HG03060 (cell line): Measurements from ENCODE around the gene TMUB2.

ENCODE experiments used
- ATAC-seq: cut with Tn5 transposase; IDR thresholded peaks from one replicate; pipeline ENCODE4 v1.9.1; 2021; ENCODE audit warnings: low read depth, moderate number of reproducible peaks; ENCODE audit not compliant: unreplicated experiment

TMUB2 gene

GRCh38 chr17:44200478-44201155 lies 13.8 kb downstream of the TMUB2 start:
- ATAC-seq, result no peak

DNA sequence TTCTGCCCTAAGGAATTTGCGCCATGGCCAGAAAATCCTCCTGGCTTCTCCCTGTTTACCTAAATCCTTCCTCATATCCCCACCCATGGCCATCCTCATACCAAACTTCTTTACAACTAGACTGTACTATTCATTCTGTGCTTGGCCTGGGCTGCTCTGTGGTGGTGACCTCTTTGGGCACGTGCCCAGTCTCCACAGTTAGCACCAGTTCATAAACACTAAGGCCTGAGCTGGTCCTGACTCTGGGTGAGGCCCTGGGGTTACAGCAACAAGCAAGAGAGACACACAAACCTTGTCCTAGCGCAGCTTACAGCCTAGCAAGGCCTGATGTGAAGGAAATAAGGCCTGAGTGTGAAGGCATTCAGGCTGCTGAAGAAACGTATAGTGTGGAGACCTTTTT lies 16.0 kb downstream of the TMUB2 start:
- ATAC-seq, result no peak

- ATAC-seq, result no peak
Measured at GRCh38 chr17:44203731-44204440, 17.1 kb downstream of the TMUB2 start.

GRCh38 chr17:44204441-44204882 lies 17.7 kb downstream of the TMUB2 start:
- ATAC-seq, result no peak

DNA sequence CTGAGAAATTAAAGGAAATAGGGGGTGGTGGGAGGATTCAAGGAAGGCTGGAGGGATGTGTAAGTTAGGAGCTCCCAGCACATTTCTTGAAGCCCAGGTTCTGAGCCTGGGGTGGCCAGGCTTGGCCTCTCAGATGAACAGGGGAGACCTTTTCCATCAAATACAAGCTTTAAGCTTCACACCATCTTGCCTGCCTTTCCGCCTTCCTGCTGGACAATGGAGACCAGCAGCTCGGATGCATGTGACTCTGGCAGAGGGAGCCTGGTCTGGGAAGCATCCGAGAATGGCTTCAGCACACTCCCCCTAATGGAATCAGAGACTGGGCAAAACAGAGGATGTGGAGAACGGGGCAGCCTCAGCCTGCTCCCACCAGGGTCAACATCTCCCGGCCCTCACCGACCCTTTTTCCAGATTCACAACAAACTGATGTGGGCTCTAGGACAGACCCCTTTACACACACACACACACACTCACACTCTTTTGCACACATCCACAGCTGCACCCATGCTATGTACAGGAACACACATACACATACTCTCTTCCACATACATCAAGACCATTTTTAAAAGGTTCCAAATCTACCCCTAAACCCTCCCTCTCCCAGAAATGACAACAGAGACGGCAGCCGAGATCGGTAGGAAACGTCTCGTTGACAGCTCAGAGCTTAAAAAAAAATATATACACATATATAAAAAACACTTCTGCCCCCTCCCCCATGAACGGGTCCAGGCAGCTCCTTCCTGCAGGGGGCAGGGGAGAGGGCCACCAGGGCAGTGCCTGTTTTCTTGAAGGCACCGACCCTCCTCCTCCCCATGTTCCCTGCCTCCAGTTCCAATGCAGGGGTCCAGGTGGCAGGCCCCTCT lies 19.4 kb downstream of the TMUB2 start:
- no peak for ATAC-seq

DNA sequence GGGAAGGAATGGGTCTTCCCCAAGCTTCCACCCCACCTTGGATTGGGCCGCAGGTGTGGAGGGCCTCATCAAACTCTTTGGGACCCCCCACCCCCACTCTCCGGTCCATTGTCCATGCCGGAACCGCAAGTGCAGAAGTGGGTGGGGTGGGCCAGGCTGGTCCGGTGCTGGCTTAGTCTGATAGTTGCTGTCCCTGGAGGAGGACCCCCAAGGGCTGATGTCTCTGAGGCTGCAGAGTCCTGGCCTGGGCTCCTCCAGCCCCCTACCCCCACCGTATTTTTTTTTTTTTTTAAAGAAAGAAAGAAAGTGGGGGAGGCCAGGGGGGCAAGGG lies 20.0 kb downstream of the TMUB2 start:
- no peak for ATAC-seq

DNA sequence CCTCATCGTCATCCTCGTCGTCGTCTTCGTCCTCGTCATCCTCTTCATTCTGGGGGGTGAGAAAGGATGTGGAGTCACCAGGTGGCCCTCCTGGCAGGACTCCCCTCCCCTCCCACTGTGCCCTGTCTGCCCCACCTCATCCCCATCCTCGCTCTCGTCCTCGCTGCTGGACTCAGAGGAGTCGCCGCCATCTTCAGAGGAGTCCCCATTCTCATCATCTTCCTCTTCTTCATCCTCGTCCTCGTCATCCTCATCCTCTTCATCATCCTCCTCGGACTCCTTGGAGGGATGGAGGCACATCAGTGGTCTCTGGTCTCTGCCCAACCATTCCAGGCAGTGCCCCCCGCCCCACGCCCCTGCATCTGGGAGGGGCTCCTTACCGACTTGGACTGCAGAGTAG lies 20.5 kb downstream of the TMUB2 start:
- no peak for ATAC-seq

- no peak for ATAC-seq
Measured at GRCh38 chr17:44207743-44208142, 21.0 kb downstream of the TMUB2 start.

DNA sequence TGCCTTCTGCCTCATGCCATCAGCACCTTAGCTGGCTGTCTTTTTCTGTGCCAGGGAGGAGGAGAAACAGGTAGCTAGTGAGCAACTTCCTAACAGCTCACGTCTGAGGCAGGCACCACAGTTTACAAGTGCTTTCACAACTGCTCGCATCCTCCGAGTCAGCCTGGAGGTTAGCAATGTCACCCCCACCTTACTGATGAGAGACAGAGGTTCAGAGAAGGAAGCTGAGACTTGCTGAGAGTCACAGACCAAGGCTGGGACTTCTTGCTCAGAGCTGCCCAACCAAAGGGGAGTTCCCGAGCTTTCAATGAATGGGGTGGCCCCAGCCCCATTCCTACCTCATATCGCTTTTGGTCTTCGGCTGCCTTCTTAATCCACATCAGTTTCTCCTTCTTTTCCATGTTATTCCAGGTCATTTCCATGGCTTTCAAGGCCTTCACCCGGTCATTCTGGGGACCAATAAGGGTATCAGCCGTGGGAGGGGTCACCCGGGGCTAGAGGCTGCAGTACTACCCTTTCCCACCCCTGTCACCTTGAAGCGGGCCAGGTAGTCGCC lies 23.1 kb downstream of the TMUB2 start:
- ATAC-seq, result no peak

DNA sequence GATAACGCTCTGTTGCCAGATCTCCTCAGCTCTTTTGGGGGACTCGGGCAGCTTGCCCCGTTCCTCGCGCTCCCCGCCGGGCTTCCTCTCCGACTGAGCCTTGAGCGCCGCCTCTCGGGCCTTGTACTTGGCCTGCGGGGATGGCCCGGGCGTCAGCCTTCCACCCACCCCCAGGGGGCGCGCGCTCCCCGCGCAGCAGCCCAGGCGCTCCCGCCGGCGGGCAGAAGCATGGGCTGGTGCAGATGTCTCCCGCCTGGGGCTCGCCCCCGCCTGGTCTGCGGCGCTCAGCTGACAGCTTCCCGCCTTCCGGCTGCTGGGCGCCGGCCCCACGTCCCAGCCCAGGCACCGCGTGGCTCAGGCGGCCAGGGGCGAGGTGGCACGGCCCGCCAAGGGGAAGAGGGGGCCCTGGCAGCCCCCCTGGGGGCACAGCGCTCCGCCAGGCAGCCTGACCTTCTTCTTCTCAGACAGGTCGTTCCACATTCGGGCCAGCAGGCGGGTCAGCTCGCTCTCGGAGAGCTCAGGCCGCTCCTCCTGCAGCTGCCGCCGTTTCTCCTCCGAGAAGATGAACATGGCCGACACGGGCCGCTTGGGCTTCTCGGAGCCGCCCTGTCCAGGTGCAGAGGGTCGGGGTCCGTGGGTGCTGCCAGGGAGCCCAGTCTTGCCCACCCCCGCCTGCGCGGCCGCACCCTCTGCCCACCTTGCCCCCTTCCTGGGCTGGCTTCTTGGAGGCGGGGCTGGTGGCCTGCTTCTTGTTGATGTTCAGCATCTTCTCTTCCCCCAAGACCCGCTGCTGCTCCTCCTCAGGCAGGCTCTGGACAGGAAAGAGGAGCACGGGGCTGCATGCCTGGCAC lies 23.8 kb downstream of the TMUB2 start:
- ATAC-seq, result no peak

- no peak for ATAC-seq
Measured at GRCh38 chr17:44211281-44212265, 24.8 kb downstream of the TMUB2 start.

- no peak for ATAC-seq
Measured at GRCh38 chr17:44212507-44213402, 26.0 kb downstream of the TMUB2 start.

- no peak for ATAC-seq
Measured at GRCh38 chr17:44213403-44214229, 26.8 kb downstream of the TMUB2 start.

DNA sequence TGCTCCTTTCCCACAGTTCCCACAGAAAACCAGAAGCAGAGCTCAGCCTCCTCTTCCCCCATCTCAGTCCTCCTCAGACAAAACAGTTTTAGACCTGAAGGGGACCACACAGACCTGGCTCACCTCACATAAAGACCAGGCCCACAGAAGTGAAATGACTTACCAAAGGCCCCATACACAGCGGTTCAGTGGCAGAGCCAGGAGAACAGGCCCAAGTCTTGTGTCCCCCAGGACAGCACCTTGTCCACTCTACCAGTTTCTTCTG lies 27.4 kb downstream of the TMUB2 start:
- ATAC-seq, result no peak

DNA sequence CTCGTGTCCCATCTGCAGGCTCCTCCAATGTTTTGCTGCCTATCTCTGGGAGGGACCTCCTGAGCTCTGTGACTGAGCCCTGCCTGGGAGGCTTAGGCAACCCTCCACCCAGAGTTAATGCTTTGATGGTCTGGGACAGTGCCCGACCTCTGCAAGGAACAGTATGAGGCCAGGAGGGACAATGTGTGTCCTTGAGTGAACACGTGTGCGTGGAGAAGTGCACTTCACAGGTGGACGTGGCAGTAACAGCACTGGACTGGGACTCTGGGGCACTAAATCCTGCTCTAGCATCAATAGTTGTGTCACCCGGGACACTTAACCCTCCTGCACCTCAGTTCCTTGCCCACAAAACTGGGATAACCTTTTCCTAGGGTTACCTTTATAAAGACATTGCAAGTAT lies 28.1 kb downstream of the TMUB2 start:
- no peak for ATAC-seq

DNA sequence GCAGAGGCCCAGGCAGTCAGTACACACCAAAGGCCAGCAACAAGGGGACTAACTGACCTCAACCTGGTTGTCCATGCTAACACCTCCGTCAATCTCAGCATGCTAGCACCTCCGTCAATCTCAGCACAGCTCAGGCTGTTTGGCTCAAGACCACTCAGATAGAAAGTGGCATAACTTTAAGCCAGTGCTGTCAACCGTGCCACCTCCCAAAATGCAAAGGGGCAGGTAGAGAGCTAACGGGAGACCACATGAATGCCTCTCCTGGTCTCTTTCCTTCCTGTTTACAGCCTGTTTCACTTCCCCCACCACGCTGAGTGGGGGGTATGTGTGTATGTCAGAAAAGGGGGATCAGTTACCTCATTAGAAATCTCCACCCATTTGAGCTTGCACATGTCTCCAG lies 29.4 kb downstream of the TMUB2 start:
- no peak for ATAC-seq

- no peak for ATAC-seq
Measured at GRCh38 chr17:44216694-44217093, 29.9 kb downstream of the TMUB2 start.
